HEK293 (cell line): ENCODE measurements around the gene ZNF385D.

Experiments
- CTCF ChIA-PET: fragments of 350-600 bp; formaldehyde crosslinking; extraction: SDS; loops from one replicate; lab custom pipeline; 2021; ENCODE audit warnings: antibody characterized with exemption; lab: Yijun Ruan, JAX
- POLR2A ChIA-PET: fragments of 300-600 bp; formaldehyde crosslinking; extraction: SDS; loops from one replicate; lab custom pipeline; 2020; ENCODE audit warnings: antibody characterized with exemption, inconsistent platforms; lab: Yijun Ruan, JAX
- H3K27ac ChIP-seq: fragments of 200-500 bp; sonication (Bioruptor generic); 2 replicates; pipeline ENCODE4 v1.5.1; 2014; ENCODE audit warnings: low read depth, low read length, control low read depth, inconsistent platforms; ENCODE audit errors: extremely low read depth
- H3K36me3 ChIP-seq, 2 experiments: fragments of 200-500 bp in 1 of 2; sonication (Bioruptor generic) in 1 of 2; 1 replicate in 1 of 2; 2 replicates in 1 of 2; pipeline ENCODE4 v1.5.1; 2014 to 2017; ENCODE audit warnings: inconsistent platforms in 2 of 2, low read length in 2 of 2; ENCODE audit not compliant: control insufficient read depth in 2 of 2, insufficient read depth in 1 of 2
- H3K4me1 ChIP-seq: fragments of 200-500 bp; sonication (Bioruptor generic); 2 replicates; pipeline ENCODE4 v1.5.1; 2014; ENCODE audit warnings: mild to moderate bottlenecking, low read length, inconsistent platforms; ENCODE audit not compliant: control insufficient read depth, insufficient read depth
- H3K4me3 ChIP-seq: 2 replicates; pipeline ENCODE4 v1.5.1; 2011; ENCODE audit warnings: low read depth, mild to moderate bottlenecking, control low read depth, low read length, moderate library complexity
- H3K9me3 ChIP-seq: fragments of 200-500 bp; sonication (Bioruptor generic); 2 replicates; pipeline ENCODE4 v1.5.1; 2014; ENCODE audit warnings: low read depth, low read length, inconsistent platforms; ENCODE audit not compliant: control insufficient read depth, insufficient read depth
- ATF2 ChIP-seq: fragments of 450-650 bp; formaldehyde crosslinking; IDR thresholded peaks from 2 replicates; pipeline ENCODE4 v1.5.1; 2016; ENCODE audit warnings: missing biosample characterization, missing genetic modification characterization, low read depth
- BCL11A ChIP-seq: fragments of 450-650 bp; formaldehyde crosslinking; IDR thresholded peaks from 2 replicates; pipeline ENCODE4 v1.5.1; 2016; ENCODE audit warnings: low read depth, missing biosample characterization, missing genetic modification characterization
- BCL11B ChIP-seq: fragments of 450-650 bp; formaldehyde crosslinking; IDR thresholded peaks from 2 replicates; pipeline ENCODE4 v1.5.1; 2016; ENCODE audit warnings: low read depth, missing biosample characterization, missing genetic modification characterization
- GLI2 ChIP-seq: fragments of 450-650 bp; formaldehyde crosslinking; IDR thresholded peaks from 2 replicates; pipeline ENCODE4; 2017; ENCODE audit warnings: missing biosample characterization, missing genetic modification characterization, low read depth, borderline replicate concordance
- HOXA7 ChIP-seq: sonication (generic); formaldehyde crosslinking; IDR thresholded peaks from 2 replicates; pipeline ENCODE4 v1.8.1; 2022; ENCODE audit warnings: missing genetic modification reagents, borderline replicate concordance
- KLF10 ChIP-seq: fragments of 450-650 bp; IDR thresholded peaks from 2 replicates; pipeline ENCODE4 v1.5.1; 2018; ENCODE audit warnings: missing biosample characterization, mild to moderate bottlenecking, missing genetic modification characterization
- REST ChIP-seq: fragments of 450-650 bp; formaldehyde crosslinking; IDR thresholded peaks from 2 replicates; pipeline ENCODE4 v1.5.1; 2016; ENCODE audit warnings: missing biosample characterization, missing genetic modification characterization
- SCRT1 ChIP-seq: fragments of 450-650 bp; formaldehyde crosslinking; IDR thresholded peaks from 2 replicates; pipeline ENCODE4 v1.5.1; 2016; ENCODE audit warnings: missing biosample characterization, missing genetic modification characterization, borderline replicate concordance
- TCF7L2 ChIP-seq: IDR thresholded peaks from 2 replicates; pipeline ENCODE4 v1.6.1; 2011; ENCODE audit warnings: low read depth, mild to moderate bottlenecking, inconsistent platforms, low read length, moderate library complexity, borderline replicate concordance
- ZBTB1 ChIP-seq: fragments of 450-650 bp; formaldehyde crosslinking; IDR thresholded peaks from 2 replicates; pipeline ENCODE4 v1.5.1; 2016; ENCODE audit warnings: missing biosample characterization, missing genetic modification characterization
- ZBTB49 ChIP-seq: fragments of 450-650 bp; formaldehyde crosslinking; IDR thresholded peaks from 2 replicates; pipeline ENCODE4 v1.5.1; 2016; ENCODE audit warnings: missing biosample characterization, missing genetic modification characterization, low read depth
- ZEB2 ChIP-seq: fragments of 450-650 bp; formaldehyde crosslinking; IDR thresholded peaks from 2 replicates; pipeline ENCODE4 v1.5.1; 2016; ENCODE audit warnings: missing biosample characterization, missing genetic modification characterization
- ZNF223 ChIP-seq: fragments of 450-650 bp; formaldehyde crosslinking; IDR thresholded peaks from 2 replicates; pipeline ENCODE4 v1.5.1; 2016; ENCODE audit warnings: missing biosample characterization, missing genetic modification characterization
- ZNF311 ChIP-seq: fragments of 450-650 bp; formaldehyde crosslinking; IDR thresholded peaks from 2 replicates; pipeline ENCODE4 v1.5.1; 2017; ENCODE audit warnings: missing biosample characterization, missing genetic modification characterization, borderline replicate concordance
- ZNF394 ChIP-seq: fragments of 450-650 bp; formaldehyde crosslinking; IDR thresholded peaks from 2 replicates; pipeline ENCODE4 v1.5.1; 2016; ENCODE audit warnings: missing biosample characterization, missing genetic modification characterization, mild to moderate bottlenecking, moderate library complexity, borderline replicate concordance
- ZNF549 ChIP-seq: fragments of 450-650 bp; IDR thresholded peaks from 2 replicates; pipeline ENCODE4 v1.5.1; 2018; ENCODE audit warnings: missing biosample characterization, missing genetic modification characterization, mild to moderate bottlenecking, inconsistent platforms, moderate library complexity
- ZNF558 ChIP-seq: fragments of 450-650 bp; formaldehyde crosslinking; IDR thresholded peaks from 2 replicates; pipeline ENCODE4 v1.5.1; 2016; ENCODE audit warnings: missing biosample characterization, missing genetic modification characterization
- ZNF561 ChIP-seq: fragments of 450-650 bp; IDR thresholded peaks from 2 replicates; pipeline ENCODE4 v1.5.1; 2018; ENCODE audit warnings: missing biosample characterization, missing genetic modification characterization, borderline replicate concordance
- ZNF596 ChIP-seq: fragments of 450-650 bp; IDR thresholded peaks from 2 replicates; pipeline ENCODE4 v1.5.0; 2018; ENCODE audit warnings: missing biosample characterization, mild to moderate bottlenecking, missing genetic modification characterization, moderate library complexity
- ZNF645 ChIP-seq: fragments of 450-650 bp; formaldehyde crosslinking; IDR thresholded peaks from 2 replicates; pipeline ENCODE4; 2016; ENCODE audit warnings: missing biosample characterization, missing genetic modification characterization
- ZSCAN30 ChIP-seq: fragments of 450-650 bp; IDR thresholded peaks from 2 replicates; pipeline ENCODE4 v1.5.1; 2018; ENCODE audit warnings: missing biosample characterization, mild to moderate bottlenecking, missing genetic modification characterization, moderate library complexity

Gene ZNF385D

GRCh38 chr3:21718161-21718765 is 32.7 kb downstream of the ZNF385D start (continued):
- TF ChIP-seq ZNF645 (tag by site-specific recombination), result no peak

GRCh38 chr3:21715662-21716061 is 35.3 kb downstream of the ZNF385D start:
- no peaks in the 10 kb centered on the region for H3K36me3 ChIP-seq
- CTCF ChIA-PET, result no interaction called here
- POLR2A ChIA-PET, result no interaction called here

GRCh38 chr3:21705769-21706168 is 45.2 kb downstream of the ZNF385D start:
- no peak overlapping the region for H3K27ac ChIP-seq
- H3K4me3 ChIP-seq, result no peak overlapping the region
- TF ChIP-seq KLF10 (tag by site-specific recombination), result no peak
- no peak for TF ChIP-seq ZBTB1 (tag by site-specific recombination)
- no peak for TF ChIP-seq ZNF596 (tag by site-specific recombination)
- no peak for TF ChIP-seq ZNF311
- TF ChIP-seq ZNF394 (tag by site-specific recombination), result no peak
- TF ChIP-seq TCF7L2, result no peak
- TF ChIP-seq SCRT1 (tag by site-specific recombination), result no peak
- no peak for TF ChIP-seq ZNF549 (tag by site-specific recombination)
- TF ChIP-seq ZSCAN30 (tag by site-specific recombination), result no peak
- TF ChIP-seq BCL11A, result no peak
- no peak for TF ChIP-seq ZNF223 (tag by site-specific recombination)
- no peak for TF ChIP-seq ZEB2
- no peak for TF ChIP-seq GLI2 (tag by site-specific recombination)
- no peak for TF ChIP-seq ZBTB49 (tag by site-specific recombination)
- no peak for TF ChIP-seq REST
- no peak for TF ChIP-seq BCL11B (tag by site-specific recombination)
- no peak for TF ChIP-seq ZNF561
- TF ChIP-seq HOXA7 (CRISPR knock-in tag), result no peak
- no peak for TF ChIP-seq ZNF558 (tag by site-specific recombination)
- ChIA-PET CTCF (interaction anchor here (0.6 kb wide), 1 partner anchor 72 kb away, joined by 3 read pairs; no protein-coding TSS in a partner anchor), POLR2A (no interaction called here)
- H3K4me1 ChIP-seq, result no peaks in the 10 kb centered on the region
- no peaks in the 10 kb centered on the region for H3K36me3 ChIP-seq
- no peaks in the 10 kb centered on the region for H3K9me3 ChIP-seq

More at GRCh38 chr3:21715662-21716061, 35.3 kb downstream of the ZNF385D start:
- no peak for TF ChIP-seq ATF2 (tag by site-specific recombination)
- Histone ChIP-seq H3K9me3 (no peaks in the 10 kb centered on the region), H3K27ac (no peak overlapping the region), H3K4me1 (no peaks in the 10 kb centered on the region), H3K4me3 (no peak overlapping the region)
